HUDEP-2 (cell line): ENCODE results near the gene TSC22D1.
"Not testable (repeated sequence)": the region's sequence is repeated elsewhere in the genome, so short reads cannot be mapped to it uniquely, and the experiment has no call there.

Experiments
- DNase-seq, 76 experiments: peaks; one replicate each; lab custom pipeline; 2025; ENCODE audit not compliant: unreplicated experiment in 76 of 76; lab: John Stamatoyannopoulos, UW

TSC22D1 gene

GRCh38 chr13:44575741-44576350 is at the start of gene TSC22D1:
Gene TSC22D1, minus strand, starts transcription at chr13:44576330. Its CDS starts 256 bp downstream, at chr13:44576074.
- DNase-seq = peak in 11 of 76 experiments; percentile 4 to 44 (median 26)

DNA sequence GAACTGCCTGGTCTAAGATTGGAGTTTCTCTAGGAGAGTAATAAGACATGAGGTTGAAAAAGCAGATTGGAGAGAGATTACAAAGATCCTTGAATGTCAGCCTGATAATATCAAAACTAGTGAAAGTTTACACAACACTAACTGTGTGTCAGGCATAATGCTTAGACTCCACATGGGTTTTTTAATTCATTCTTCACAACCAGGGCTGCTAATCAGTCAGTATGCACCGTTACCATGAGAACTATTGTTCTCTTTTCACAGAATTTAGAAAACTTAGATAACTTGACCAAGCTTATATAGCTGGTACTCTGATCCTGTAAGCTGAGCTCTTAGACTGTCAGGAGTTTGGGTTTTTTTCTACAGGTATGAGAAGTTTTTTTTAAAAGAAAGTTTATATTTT is 46.6 kb upstream of the TSC22D1 start:
- no peak for DNase-seq

DNA sequence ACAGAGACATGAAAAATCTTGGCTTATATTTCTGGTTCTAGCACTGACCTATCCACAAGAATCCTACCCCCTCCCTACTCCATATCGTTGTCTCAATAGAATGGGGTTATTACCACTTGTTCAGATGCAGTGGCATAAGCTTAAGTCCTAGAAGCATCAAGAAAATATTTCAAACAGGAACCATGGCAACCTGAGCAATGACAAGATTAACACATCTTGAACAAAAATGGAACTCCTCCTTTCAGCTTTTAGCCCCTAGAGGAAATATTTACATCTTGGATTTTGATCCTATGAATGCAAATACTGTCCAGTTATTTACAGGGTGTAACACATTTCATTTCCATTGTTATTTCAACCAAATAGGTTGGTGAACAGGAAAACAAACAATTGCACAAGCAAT is 46.1 kb upstream of the TSC22D1 start:
- DNase-seq = no peak

DNA sequence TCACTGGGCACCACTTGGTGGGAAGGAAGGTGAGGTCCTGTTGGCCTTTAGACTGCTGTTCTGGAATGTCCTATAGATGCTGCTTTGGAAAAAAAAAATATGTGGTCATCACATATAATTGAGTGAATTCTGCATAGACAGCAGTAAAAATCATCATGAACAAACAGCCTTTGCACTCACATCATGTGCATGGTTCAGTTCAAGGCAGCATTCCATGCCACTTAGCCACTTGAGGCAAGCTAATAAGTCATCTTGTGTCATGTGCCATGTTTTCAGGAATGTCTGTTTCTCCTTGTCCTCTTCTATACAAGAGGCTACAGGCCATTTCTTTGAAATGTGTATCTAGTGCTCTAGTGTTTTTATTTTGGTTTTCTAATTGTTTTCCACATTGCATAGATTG is 43.9 kb upstream of the TSC22D1 start:
- DNase-seq = no peak

DNA sequence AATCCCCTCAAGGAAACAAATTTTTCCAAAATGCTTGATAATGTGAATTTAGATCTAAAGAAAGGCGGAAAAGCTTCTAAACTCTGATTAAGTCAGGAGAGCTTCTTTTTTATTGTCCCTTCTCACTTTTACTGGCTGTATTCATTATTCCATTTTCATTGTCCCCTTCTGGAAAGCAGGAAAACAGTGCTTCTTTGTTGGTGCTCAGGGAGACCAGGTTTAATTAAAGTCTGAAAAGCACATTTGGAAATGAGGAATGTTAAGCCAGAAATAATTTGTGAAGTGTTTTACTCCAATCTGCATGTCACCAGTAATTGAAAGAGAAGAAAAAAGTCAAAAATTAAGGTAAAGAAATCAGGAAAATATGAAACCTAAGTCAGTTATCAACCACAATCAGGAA is 43.5 kb upstream of the TSC22D1 start:
- DNase-seq = no peak

DNA sequence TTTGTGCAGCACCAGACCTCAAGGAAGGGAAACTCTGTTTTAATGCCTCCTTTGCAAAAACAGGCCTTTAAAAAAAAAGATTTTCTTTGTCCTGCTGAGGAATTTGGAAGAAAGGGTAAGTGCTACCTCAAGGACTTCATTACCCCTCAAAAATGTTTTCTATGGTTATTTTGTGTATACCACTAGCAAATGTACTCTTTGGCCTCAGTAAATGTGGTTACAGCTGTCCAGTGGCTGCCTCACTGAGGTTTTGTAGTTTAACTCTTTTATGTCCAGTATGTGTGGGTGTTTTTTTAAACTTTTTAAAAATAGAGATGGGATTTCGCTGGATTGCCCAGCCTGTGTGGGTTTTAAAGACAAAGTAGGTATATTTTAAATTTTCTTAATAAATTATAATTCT is 42.2 kb upstream of the TSC22D1 start:
- DNase-seq = no peak

DNA sequence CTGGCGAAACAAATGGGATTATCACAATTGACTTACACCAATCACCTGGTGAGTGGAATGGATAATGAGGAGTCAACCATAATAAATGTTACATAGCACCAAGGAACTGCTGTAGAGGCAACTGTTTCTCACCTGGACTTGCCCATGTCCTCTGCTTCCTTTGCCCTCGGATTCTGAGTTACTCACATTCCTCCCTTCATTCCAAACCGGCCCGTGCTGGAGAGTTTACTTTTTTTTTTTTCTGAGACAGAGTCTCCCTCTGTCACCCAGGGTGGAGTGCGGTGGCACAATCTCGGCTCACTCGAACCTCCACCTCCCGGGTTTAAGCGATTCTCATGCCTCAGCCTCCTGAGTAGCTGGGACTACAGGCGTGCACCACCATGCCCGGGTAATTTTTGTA is 41.5 kb upstream of the TSC22D1 start:
- DNase-seq = no peak

GRCh38 chr13:44609137-44609536 is 33.0 kb upstream of the TSC22D1 start:
- no peak for DNase-seq

GRCh38 chr13:44605721-44606120 is 29.6 kb upstream of the TSC22D1 start:
- DNase-seq = no peak

DNA sequence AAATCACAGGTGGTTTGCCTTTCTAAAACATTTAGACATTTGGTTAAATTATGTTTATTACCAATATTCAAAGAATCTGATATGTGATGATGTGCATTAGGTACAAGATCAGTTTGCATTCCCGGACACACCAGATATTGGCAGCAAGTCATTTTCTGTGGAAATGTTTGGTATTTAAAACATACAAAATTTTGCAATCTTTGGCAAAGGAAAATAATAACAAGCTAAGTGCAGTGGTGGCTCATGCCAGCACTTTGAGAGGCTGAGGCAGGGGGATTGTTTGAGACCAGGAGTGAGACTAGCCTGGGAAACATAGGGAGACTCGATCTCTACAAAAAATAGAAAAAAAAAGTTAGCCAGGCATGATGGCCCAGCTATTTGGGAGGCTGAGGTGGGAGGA is 29.1 kb upstream of the TSC22D1 start:
- DNase-seq = no peak

DNA sequence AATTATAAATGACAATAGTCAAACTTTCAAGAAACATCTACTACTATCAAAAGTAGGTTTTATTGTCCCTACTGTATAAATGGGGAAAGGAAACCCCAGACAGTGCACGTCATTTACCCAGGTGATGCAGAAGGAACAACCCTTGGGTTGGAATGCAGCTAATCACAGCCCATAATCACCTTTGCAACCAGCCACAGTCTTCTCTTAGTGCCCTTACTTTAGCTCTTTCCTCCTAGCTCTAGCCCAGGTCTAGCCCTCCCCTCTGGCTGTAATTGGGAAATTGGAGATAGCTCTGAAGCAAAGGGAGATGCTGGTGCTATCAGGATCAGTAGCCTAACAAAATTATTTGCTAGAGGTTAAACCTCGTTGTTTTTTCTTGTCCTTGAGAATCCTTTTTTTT is 25.5 kb upstream of the TSC22D1 start:
- DNase-seq = no peak

GRCh38 chr13:44593861-44594592 is 17.9 kb upstream of the TSC22D1 start:
- not testable (repeated sequence) for DNase-seq

GRCh38 chr13:44592216-44592847 is 16.2 kb upstream of the TSC22D1 start:
- DNase-seq = no peak

- peak in 3 of 76 experiments; percentile 1 to 25 (median 4) for DNase-seq
Measured at GRCh38 chr13:44591316-44591715, 15.2 kb upstream of the TSC22D1 start.

GRCh38 chr13:44583137-44583536 is 7.0 kb upstream of the TSC22D1 start:
- no peak for DNase-seq

DNA sequence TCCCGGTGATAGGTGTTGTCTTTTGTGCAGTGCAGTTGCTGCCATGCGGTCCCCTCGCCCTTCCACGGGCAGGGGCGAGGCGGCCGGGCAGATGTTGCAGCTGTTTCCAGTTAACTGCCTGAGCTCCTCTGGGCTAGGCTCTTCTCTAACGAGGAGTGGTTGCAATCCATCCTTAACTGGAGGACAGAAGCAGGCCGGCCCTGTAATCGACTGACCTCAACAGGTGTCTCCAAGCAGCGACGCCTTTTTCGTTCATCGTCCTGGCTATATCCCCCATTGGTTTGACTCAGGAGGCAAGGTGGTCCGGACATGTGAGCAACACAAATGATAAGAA is 1.9 kb upstream of the TSC22D1 start:
- DNase-seq = peak in 24 of 76 experiments; percentile 8 to 63 (median 44)

- DNase-seq = peak; percentile 36 to 97 (median 93)
Measured at GRCh38 chr13:44577236-44578066, 1.3 kb upstream of the TSC22D1 start.

DNA sequence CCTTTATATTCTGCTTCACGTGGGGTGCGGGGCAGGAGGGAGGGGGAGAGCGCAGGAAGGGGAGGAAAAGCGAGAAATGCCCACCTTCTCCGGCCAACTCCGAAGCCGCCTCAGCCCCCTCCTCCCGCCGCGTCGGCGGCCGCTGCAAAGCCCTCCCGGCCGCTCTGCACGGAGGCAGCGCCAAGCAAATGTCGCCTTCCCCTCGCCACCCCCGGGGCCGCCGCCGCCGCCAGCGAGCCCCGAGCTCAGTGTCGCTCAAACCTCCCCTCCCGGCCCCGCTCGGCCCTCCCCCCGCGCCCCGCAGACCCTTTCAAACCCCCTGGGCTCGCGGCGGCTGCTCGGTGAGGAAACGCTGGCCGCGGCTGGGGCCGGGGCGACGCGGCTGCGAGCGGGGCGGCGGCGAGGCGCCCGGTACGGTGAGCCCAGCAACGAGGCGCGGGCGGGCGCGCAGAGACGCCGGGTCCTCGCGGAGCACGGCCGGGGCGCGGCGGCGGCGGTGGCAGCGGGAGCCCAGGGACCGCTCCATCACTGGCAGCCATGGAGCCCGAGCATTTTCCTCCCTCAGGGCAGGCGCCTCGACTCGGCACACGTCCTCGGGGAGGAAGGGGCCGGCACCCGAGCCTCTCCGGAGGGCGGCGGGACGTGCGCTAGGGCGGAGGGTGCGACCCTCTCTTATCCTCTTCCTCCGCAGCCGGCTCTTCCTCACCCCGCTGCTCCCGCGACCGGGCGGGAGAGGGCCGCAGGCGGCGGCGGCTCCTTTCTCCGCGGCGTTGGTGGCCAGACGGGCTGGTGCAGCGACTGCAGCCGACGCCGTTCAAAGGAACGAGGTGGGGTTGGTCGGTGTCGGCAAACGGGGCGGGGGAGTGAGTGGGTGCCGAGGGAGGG is 463 bp upstream of the TSC22D1 start:
- DNase-seq = peak in 9 of 76 experiments; percentile 16 to 84 (median 33)

- DNase-seq = no peak
Measured at GRCh38 chr13:44575035-44575434, 1.1 kb downstream of the TSC22D1 start.

- no peak for DNase-seq
Measured at GRCh38 chr13:44574466-44574855, 1.7 kb downstream of the TSC22D1 start.
